Activated CD4-positive, alpha-beta T cell treated with anti-CD3 and anti-CD28 coated beads for 4 hours (primary cell): Measurements from ENCODE around the gene TMOD1.
"Not testable (repeated sequence)": the region's sequence is repeated elsewhere in the genome, so short reads cannot be mapped to it uniquely, and the experiment has no call there.

Experiments
- DNase-seq, 2 donors: peaks; one replicate each; pipeline ENCODE4 v3.0.0-alpha.2; 2020

The TMOD1 gene

DNA sequence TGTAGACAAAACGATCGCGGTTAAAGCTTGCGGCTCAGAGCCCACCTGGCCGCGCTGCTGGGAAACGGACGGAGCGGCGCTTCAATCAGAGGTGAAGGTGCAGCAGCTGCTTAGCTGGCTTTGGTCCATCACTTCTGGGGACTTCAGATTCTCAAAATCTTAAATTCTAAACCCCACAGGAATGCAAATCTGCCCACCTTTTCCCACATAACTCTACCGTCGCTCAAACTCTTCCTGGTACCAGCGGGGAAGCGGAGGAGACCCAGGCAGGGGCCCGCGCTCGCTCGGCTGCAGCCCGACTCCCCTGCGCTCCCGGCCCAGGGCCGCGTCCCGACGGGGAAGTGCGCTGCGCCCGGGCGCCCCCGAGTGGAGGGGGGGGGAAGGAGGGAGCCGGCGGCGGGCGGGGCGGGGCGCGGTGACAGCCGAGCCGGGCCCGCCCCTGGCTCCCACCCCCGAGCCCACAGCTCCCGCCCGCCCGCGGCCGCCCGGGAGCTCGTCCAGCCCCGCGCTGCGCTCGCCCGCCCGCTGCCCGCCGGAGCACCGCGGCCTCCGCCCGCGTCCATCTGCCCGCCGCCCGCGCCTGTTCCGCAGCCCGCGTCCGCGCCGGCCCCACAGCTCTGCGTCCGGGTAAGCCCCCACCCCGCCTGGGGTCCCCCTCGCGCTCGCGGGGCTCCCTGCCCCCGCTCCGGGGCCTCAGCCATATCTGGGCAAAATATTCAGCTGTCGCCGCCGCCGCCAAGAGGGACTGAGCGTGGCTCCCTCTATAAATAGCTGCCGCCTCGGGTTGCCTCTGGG is at the start of gene TMOD1:
Gene TMOD1 (plus strand): TSS at position 490 of the 795 bp plus-strand sequence. CDS start 22,523 bp downstream, outside the sequence.
- DNase-seq, result peak; percentile 23 to 42

DNA sequence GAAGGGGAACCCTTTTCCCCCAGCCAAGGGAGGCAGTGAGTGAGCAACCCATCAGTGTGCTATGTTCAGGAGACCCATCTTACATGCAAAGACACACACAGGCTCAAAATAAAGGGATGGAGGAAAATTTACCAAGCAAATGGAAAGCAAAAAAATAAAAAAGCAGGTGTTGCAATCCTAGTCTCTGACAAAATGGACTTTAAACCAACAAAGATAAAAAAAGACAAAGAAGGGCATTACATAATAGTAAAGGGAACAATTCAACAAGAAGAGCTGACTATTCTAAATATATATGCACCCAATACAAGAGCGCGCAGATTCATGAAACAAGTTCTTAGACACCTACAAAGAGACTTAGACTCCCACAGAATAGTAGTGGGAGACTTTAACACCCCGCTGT is 47.9 kb upstream of the TMOD1 start:
- DNase-seq, result not testable (repeated sequence)

DNA sequence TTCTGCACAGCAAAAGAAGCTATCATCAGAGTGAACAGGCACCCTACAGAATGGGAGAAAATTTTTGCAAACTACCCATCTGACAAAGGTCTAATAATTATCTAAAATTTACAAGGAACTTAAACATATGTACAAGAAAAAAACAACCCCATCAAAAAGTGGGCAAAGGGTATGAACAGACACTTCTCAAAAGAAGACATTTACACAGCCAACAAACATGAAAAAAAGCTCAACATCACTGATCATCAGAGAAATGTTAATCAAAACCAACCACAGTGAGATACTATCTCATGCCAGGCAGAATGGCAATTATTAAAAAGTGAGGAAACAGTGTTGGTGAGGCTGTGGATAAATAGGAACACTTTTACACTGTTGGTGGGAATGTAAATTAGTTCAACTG is 44.6 kb upstream of the TMOD1 start:
- not testable (repeated sequence) for DNase-seq

DNA sequence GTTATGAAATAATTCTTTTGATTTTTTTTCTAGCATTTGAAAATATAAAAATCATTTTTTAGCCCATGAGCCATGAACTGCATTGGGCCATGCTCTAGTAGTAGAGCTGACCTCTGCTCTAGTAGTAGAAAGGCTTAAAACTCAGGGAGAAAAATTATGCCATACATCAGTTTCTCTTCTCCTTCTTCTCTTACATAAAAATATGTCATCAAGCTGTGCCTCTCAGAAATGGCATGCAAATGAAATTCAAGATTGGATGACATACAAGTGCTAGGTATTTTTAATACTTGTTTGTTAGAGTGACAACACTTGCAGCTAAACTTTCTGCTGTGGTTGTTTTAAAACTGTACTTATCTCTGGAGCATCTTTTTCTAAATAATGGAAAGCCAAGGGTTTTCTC is 42.1 kb upstream of the TMOD1 start:
- no peak for DNase-seq

DNA sequence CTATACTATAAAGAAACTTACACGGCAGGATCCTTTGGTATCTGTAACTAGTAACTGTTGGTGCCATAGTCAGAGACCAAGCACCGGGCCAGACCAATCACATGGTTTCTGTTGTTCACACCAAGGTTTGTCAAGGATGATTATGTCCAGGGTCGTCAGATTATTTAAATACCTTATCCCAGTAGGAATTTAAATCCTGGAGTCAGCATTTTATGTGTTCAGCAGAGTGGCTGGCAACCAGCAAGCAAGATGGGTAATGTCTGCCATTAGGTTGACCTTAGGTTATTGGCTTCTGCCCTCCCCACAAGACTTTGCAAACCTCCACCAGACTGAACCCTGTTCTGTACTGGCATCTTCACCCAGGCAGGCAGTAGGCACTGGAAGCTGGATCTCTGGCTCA is 39.3 kb upstream of the TMOD1 start:
- DNase-seq, result no peak

DNA sequence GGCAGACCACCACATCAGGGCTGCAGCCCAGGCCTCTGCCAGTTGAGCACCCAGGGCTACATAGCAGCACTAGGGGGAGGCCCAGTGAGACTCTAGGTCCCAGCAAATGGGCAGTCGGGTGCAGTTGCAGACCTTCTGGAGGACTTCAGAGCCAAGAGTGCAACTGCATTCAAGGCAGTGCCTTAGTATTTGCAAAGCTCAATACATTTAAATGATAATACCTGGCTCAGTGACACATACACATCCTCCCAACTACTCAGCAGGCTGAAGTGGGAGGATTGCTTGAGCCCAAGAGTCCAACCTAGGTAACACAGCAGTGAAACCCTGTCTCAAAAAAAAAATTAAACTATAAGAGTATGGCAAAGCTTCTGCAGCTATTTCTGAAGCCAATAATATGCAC is 38.6 kb upstream of the TMOD1 start:
- DNase-seq, result no peak

DNA sequence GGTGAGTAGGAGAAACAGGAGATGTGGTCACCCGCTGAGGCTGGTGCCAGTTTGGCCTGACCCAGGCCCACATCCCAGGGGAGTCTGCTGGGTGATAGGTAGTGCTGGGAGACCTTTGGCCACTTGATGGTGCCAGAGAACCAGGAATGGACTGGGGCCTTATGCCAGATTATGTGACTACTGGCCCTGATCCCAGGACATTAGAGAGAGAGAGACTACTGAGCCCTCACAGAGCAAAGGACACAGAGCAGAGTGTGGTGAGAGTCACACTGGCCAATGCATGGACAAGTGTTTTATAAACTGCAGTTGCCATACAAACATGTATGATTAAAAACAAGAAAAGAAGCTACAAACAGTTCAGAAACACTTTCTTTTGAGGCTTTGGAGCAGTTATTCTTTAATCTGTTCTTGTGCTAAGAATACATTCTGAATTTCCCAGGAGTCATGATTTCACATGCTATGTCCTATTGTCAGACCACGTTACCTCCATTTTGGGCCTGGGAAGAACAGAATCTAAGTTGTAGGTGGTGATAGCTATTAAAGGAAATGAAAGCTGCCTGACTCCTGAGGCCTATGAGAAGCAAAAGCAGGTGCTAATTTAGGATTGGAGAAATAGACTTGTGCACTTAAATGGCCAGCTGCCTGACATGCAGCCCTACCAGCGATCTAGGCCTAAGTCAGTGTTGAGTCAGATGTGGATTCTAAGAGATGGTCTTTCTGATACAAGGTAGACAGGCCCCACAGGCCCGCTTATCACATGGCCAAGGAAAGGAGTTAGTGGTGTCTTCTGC is 32.6 kb upstream of the TMOD1 start:
- peak in 1 of 2 donors; percentile 9 for DNase-seq

DNA sequence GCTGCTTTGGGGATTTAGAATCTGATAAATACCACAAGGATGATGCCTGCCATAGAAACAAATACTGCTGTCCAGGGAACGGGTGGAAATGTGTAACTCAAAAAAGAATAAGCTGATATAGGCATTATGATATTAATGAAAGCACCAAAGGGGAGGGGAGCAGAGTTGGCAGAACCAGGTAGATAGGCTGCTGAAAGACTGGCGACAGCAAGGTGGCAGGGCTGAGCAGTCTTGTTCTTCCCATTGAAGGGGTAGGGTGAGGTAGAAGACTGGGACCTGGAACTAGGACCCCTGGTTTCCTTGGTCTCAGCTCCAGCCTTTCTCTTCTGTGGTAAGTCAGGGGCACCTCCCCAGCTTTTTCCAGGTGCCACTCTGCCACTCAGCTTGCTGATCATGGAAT is 31.4 kb upstream of the TMOD1 start:
- no peak for DNase-seq

DNA sequence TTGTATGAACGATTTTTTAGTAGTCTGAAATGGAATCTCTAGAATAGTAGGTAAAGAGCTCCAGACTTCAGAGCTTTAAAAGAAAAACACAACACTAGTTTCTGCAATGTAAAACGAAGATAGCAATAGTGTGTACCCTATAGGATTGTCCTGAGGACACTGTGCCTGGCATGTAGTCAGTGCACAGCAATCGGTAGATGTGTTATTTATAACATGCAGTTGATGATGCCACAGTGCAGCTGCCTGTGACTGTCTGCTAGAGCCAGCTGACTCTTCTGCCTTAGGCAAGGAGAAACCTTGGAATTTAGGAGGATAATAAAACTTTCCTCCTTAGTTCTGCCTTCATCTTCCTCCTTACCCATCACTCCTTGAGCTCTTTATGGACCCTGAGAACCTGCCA is 27.7 kb upstream of the TMOD1 start:
- DNase-seq, result no peak

DNA sequence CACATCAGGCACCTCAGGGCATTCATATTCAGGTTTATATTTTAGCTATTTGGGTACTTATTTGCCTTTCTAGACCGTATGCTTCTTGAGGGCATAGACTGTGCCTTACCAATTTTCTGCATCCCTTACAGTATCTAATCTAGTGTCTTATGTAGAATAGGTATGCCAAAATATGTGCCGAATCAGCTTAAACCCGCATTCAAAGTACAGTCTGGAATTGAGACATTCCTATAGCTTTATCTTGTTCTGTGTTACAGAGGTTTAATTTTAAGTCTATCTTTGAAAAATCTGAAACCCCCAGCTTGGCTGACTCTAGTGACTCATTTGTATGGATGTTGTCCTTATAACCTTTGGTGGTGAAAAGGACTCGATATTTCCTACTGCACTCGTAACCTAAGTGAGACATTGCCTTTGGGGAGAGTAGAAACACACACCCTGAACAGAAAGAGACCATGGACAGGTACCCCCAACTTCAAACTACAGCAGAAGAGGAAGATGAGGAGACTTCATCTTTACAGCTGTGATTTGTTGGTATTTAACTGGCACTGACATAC is 27.0 kb upstream of the TMOD1 start:
- DNase-seq, result no peak

DNA sequence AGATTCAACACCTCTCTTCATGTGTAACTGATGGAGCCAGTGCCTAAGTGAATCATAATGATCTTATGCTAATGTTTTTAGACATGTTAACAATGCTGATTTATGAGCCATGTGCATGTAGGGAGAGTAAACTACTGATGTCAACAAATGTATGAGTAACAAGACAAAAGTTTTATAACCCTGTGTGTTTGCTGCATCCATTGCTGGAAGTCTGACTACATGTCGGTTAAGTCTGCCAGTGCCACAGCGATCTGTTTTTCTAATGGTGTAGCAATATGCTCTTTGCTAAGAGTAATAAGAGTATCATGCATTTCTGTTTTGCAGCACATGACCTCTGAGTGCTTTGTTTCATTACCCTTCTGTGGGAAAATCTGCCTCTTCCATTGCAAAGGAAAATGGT is 26.4 kb upstream of the TMOD1 start:
- no peak for DNase-seq

DNA sequence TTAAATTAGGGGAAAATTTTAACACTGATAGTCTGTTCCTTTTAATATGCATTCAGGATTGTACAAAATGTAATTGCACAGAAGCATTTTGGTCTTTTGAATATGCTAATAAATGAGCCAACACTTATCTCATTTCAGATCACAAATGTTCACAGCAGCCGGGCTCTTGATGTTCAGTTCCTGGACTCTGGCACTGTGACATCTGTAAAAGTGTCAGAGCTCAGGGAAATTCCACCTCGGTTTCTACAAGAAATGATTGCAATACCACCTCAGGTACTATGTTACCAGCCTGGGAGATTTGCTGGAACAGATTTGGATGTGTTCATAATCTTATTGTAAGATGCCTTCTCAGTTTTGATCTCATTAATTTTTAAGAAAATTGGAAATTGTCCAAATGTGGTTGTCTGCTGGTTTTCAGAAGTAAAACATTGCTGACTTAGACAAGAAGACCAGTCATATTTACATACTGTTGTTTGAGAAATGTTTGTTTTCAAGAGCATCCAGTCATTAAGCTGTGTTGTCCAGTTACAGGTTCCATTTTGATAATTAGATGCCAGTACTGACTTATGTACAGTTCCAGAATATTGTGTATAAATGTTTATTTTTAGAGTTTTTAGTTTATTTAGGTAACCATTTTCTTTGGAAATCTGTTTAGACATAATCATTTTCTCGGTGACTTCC is 23.0 kb upstream of the TMOD1 start:
- no peak for DNase-seq

DNA sequence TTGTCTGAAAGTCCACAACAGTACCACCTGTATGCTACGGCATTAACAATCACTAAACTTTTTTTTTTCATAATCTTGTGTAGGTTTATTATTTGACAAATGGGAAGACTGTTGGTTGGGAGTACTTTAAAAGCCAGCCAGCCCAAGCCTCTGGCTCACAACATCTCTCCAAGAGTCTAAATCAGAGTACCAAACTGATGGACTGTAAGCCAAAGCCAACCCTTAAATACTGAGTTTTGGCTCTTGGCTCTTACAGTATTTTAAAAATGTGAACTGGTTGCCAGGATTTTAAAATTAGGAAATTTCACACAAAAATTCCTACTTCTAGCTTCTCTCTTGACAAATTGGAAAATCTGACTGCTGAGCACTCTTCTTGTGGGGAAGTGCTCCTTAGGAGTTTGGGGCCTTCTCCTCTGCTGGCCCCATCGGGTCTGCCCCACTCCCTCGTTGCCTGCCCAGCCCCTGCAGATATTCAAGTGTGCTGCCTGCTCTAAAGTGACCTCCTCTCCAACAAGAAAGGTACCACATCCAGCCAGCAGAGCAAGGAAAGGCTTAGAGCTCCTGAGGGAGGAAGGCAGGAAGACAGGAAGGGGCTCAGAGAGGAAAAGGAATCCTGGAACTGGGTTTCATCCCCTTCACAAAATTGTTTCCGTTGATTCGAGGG is 21.8 kb upstream of the TMOD1 start:
- no peak for DNase-seq

DNA sequence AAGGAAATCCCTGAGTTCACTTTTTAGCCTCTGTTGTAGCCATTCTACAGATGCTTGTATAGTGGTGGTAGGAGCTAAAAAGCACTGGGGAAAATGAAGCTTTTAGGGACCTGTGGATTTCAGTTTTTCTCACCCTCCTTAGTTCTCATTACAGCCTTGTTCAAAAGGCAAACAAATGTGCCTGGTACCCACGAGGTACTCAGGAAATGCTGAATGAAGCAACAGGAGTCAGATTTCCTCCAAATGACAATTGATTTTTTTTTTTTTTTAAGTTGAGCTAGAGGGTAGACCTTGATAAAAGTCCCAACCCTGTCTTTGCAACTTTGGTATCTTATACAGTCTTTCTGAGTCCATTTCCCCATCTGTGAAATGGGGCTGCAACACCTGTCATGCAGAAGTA is 21.3 kb upstream of the TMOD1 start:
- DNase-seq, result no peak

DNA sequence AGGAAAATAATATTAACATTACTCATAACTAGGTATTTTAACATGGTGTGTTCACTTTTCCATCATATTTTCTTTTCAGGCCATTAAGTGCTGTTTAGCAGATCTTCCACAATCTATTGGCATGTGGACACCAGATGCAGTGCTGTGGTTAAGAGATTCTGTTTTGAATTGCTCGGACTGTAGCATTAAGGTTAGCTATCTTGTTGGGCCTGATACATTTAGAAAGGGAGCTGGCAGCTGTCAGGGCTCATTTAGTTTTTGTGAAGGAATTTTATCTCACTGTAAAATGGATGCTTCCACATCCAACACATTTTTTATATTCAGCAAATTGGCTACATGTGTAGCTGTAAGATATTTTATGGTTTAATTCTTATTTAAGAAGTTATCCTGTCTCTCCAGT is 20.7 kb upstream of the TMOD1 start:
- no peak for DNase-seq

DNA sequence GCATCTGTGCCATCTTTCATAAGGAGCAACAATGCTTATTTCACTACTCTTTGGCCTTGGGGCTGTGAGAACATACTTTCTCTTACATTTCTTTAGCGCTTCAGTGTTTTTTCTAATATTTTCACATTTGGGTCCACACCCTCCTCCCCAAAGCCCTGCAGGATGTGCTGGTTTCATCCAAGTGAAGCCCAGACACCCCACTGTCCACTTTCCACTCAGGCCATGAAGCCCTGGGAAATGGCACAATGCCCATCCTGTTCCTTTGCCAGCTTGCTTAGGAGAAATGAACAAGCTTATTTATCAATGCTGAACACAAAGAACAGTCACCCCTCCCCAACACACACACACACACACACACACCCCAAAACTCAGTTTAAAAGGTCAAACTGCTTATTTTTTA is 17.3 kb upstream of the TMOD1 start:
- no peak for DNase-seq

DNA sequence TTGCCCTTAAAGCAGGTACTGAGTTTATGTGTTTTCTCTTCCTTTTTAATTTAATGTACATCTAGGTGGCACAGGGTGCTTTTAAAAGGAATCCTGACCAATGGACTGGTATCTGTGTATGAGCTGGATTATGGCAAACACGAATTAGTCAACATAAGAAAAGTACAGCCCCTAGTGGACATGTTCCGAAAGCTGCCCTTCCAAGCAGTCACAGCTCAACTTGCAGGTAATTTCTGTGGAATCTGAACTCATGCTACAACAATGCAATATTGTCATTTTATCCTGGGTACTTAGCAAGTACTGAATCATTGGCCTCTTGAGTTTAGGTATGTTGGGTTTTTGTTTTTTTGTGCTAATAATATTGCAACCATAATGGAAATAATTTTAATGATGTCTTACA is 14.4 kb upstream of the TMOD1 start:
- DNase-seq, result no peak

DNA sequence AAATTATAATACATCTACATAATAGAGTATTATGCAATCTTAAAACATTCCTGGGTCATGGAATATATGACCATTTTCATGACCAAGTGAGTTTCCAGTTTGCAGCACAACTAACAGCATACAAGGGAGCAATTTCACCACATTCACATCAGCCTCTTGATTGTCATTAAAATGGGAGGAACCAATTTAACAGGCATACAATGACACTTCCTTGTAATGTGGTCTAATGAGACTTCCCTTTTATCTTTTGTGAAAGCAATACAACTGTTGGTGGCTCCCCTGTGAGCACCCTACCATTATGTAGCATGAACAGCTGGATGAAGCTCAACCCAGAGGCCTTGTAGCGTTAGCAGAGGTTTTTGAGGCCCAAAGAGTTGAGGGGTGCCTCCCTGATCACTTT is 13.6 kb upstream of the TMOD1 start:
- no peak for DNase-seq

DNA sequence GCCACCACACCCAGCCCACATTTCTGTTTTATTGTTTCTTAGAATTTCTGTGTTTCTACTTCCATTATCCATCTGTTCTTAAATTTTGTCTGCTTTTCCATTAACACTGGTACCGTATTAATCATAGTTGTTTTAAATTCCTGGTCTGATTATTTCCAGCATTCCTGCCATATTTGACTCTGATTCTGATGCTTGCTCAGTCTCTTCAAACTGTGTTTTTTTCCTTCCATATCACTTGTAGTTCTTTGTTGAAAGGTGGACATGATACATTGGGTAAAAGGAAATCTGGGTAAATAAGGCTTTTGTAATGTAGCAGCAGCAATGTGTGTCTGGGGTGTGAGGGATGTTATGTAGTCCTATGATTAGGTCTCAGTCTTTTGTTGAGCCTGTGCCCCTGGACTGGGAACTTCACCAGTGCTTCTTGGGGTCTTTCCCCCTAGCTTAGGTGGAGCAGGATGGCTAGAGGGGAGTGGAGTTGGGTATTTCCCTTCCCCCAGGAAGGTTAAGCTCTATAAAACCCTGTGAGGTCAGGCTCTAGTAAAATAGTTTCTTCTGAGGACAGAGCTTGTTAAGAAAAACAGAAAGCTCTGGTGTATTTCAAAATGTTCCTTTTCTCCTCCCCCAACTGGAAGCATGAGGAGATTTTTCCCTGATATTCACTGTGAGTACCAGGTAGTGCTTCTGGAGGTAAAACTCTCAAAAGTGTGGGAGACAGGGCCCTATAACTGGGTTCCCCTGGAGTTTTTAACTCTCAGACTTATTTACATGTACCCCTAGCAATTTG is 10.1 kb upstream of the TMOD1 start:
- DNase-seq, result no peak

DNA sequence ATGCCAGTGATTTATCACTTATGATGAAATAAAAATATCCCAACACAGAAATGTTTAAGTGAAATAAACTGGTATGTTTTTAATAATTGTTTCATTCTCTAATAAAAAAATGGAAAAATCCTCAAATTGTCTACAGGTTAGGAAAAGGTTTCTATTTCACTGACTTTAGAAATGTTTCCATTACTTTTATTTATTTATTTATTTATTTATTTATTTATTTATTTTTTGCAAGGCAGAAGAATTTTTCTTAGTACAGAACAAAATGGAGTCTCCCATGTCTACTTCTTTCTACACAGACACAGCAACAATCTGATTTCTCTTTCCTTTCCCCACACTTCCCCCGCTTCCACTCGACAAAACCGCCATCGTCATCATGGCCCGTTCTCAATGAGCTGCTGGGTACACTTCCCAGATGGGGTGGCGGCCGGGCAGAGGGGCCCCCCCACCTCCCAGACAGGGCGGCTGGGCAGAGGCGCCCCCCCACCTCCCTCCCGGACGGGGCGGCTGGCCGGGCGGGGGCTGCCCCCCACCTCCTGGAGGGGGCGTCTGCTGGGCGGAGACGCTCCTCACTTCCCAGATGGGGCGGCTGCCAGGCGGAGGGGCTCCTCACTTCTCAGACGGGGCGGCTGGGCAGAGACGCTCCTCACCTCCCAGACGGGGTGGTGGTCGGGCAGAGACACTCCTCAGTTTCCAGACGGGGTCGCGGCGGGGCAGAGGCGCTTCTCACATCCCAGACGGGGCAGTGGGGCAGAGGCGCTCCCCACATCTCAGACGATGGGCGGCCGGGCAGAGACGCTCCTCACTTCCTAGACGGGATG is 3.7 kb upstream of the TMOD1 start:
- DNase-seq, result not testable (repeated sequence)

DNA sequence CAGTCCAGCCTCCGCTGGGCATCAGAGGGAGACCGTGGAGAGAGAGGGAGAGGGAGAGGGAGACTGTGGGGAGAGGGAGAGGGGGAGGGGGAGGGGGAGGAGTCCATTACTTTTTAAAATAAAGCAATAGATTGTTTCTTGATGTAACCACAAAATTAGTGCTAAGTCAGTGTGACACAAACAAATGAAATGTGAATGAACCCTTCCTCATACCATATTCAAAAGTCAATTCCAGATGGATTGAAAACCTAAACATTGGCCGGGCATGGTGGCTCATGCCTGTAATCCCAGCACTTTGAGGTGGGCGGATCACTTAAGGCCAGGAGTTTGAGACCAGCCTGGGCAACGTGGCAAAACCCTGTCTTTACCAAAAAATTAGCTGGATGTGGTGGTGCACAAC is 2.6 kb upstream of the TMOD1 start:
- DNase-seq, result not testable (repeated sequence)
